Endothelial cell (in vitro differentiated cells): ENCODE data around the gene HBG1. TPM values are rescaled to one million over a fixed set of nuclear protein-coding genes. Genes with fewer than 3 reads are reported as not detected.

ENCODE experiments used
- DNase-seq: peaks from one replicate; pipeline ENCODE4 v3.0.0; 2021; ENCODE audit warnings: low spot score
- H3K27ac Mint-ChIP-seq: one replicate; pipeline ENCODE4 v1.8.0; 2021; ENCODE audit warnings: mixed read lengths, inconsistent platforms; ENCODE audit not compliant: unreplicated experiment
- H3K27me3 Mint-ChIP-seq: one replicate; pipeline ENCODE4 v1.8.0; 2021; ENCODE audit warnings: mild to moderate bottlenecking, moderate library complexity, mixed read lengths, inconsistent platforms; ENCODE audit not compliant: unreplicated experiment
- H3K36me3 Mint-ChIP-seq: one replicate; pipeline ENCODE4 v1.8.0; 2021; ENCODE audit warnings: mild to moderate bottlenecking, low read depth, mixed read lengths, inconsistent platforms; ENCODE audit not compliant: unreplicated experiment
- H3K4me1 Mint-ChIP-seq: one replicate; pipeline ENCODE4 v1.8.0; 2021; ENCODE audit warnings: mild to moderate bottlenecking, mixed read lengths, inconsistent platforms; ENCODE audit not compliant: unreplicated experiment
- H3K4me3 Mint-ChIP-seq: one replicate; pipeline ENCODE4 v1.8.0; 2021; ENCODE audit warnings: mild to moderate bottlenecking, mixed read lengths, inconsistent platforms; ENCODE audit not compliant: unreplicated experiment
- H3K9me3 Mint-ChIP-seq: one replicate; pipeline ENCODE4 v1.8.0; 2021; ENCODE audit warnings: mixed read lengths, inconsistent platforms; ENCODE audit not compliant: unreplicated experiment
- CTCF ChIP-seq: fragments of 200-600 bp; sonication (generic); IDR thresholded peaks from one replicate; pipeline ENCODE4 v1.5.0; 2021; ENCODE audit warnings: antibody characterized with exemption; ENCODE audit not compliant: unreplicated experiment
- total RNA-seq: library from RNA; stranded (reverse); fragmentation: NEBNext Ultra II Directional; extraction: Animal tissue kit (Norgen Biotek cat#: 25700); gene quantifications from one replicate; pipeline ENCODE4 v1.2.1, GENCODE V29; 2021; ENCODE audit not compliant: unreplicated experiment

The HBG1 gene
- total RNA-seq, 1 donor from 2014 or later: not detected

- no peak overlapping the region for H3K4me3 Mint-ChIP-seq
- no peaks in the 10 kb centered on the region for H3K27me3 Mint-ChIP-seq
- H3K4me1 Mint-ChIP-seq: no peaks in the 10 kb centered on the region
- no peak for DNase-seq
- no peaks in the 10 kb centered on the region for H3K36me3 Mint-ChIP-seq
- H3K27ac Mint-ChIP-seq: no peak overlapping the region
- TF ChIP-seq CTCF: no peak
- H3K9me3 Mint-ChIP-seq: no peaks in the 10 kb centered on the region
These were observed 22.8 kb upstream of the HBG1 start for GRCh38 chr11:5272395-5273017.

DNA sequence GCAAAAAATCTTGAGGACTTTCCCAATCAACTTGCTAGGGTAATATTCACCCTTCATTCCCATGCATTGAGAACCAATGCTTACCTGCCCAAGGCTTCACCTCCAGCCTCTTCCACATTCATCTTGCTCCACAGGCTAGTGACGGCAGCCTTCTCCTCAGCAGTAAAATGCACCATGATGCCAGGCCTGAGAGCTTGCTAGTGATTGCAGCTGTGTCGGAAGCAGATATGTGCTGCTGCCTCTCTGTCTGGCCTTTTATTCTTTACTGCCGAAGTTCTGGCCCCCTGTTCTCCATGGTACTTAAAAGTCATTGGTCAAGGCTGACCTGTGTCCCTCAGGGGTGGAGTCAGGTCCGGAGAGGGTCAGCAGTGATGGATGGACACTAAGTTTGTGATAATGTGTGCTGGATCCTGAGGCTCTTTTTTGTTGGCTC lies 20.1 kb upstream of the HBG1 start, which contains the start of gene HBE1:
Gene HBE1 (minus strand): TSS at position 231 of the 433 bp plus-strand sequence. CDS start 55 bp downstream, at position 176.
- H3K36me3 Mint-ChIP-seq: no peaks in the 10 kb centered on the region
- TF ChIP-seq CTCF: no peak
- H3K27ac Mint-ChIP-seq: no peak within 1 kb of the TSS
- H3K27me3 Mint-ChIP-seq: no peaks in the 10 kb centered on the region
- no peak within 1 kb of the TSS for H3K4me3 Mint-ChIP-seq
- no peaks in the 10 kb centered on the region for H3K4me1 Mint-ChIP-seq
- no peak for DNase-seq
- no peaks in the 10 kb centered on the region for H3K9me3 Mint-ChIP-seq

GRCh38 chr11:5267033-5267563 lies 17.4 kb upstream of the HBG1 start:
- Mint-ChIP-seq H3K4me3 (no peak overlapping the region), H3K4me1 (no peaks in the 10 kb centered on the region), H3K9me3 (no peaks in the 10 kb centered on the region), H3K27ac (no peak overlapping the region), H3K36me3 (no peaks in the 10 kb centered on the region), H3K27me3 (no peaks in the 10 kb centered on the region)
- DNase-seq: no peak
- no peak for TF ChIP-seq CTCF

GRCh38 chr11:5266609-5267008 lies 17.0 kb upstream of the HBG1 start:
- Mint-ChIP-seq H3K27me3 (no peaks in the 10 kb centered on the region), H3K36me3 (no peaks in the 10 kb centered on the region), H3K4me3 (no peak overlapping the region), H3K4me1 (no peaks in the 10 kb centered on the region), H3K9me3 (no peaks in the 10 kb centered on the region), H3K27ac (no peak overlapping the region)
- TF ChIP-seq CTCF: no peak
- no peak for DNase-seq

GRCh38 chr11:5265832-5266231 lies 16.2 kb upstream of the HBG1 start:
- no peaks in the 10 kb centered on the region for H3K9me3 Mint-ChIP-seq
- no peaks in the 10 kb centered on the region for H3K27me3 Mint-ChIP-seq
- H3K36me3 Mint-ChIP-seq: no peaks in the 10 kb centered on the region
- no peak for TF ChIP-seq CTCF
- no peak overlapping the region for H3K27ac Mint-ChIP-seq
- no peak overlapping the region for H3K4me3 Mint-ChIP-seq
- H3K4me1 Mint-ChIP-seq: no peaks in the 10 kb centered on the region
- DNase-seq: no peak
